Skeletal muscle satellite cell (primary cell): ENCODE measurements around the gene SELENOF.
A peak's percentile ranks its signal among the peaks of the same experiment; 100 is the strongest.

ENCODE experiments used
- H3K27me3 ChIP-seq: 2 replicates; pipeline ENCODE4 v1.7.0; 2013; ENCODE audit warnings: low read length; ENCODE audit not compliant: control insufficient read depth, insufficient read depth
- H3K36me3 ChIP-seq: 2 replicates; pipeline ENCODE4 v1.7.0; 2013; ENCODE audit warnings: mild to moderate bottlenecking, control low read depth, low read length; ENCODE audit not compliant: insufficient read depth
- H3K4me1 ChIP-seq: 2 replicates; pipeline ENCODE4 v1.7.0; 2013; ENCODE audit warnings: low read length; ENCODE audit not compliant: control insufficient read depth, insufficient read depth
- H3K4me2 ChIP-seq: 2 replicates; pipeline ENCODE4 v1.7.0; 2013; ENCODE audit warnings: mild to moderate bottlenecking, low read length
- H3K4me3 ChIP-seq: 2 replicates; pipeline ENCODE4 v1.7.0; 2013; ENCODE audit warnings: low read length
- H3K9ac ChIP-seq: 2 replicates; pipeline ENCODE4 v1.7.0; 2013; ENCODE audit warnings: mild to moderate bottlenecking, low read depth, low read length, moderate library complexity
- H3K9me3 ChIP-seq: replicated peaks from 2 replicates; pipeline ENCODE4 v1.7.0; 2013; ENCODE audit warnings: mild to moderate bottlenecking, control low read depth, low read length

SELENOF gene

GRCh38 chr1:86939406-86939805 is 25.5 kb upstream of the SELENOF start:
- no peaks in the 10 kb centered on the region for H3K27me3 ChIP-seq
- no peaks in the 10 kb centered on the region for H3K36me3 ChIP-seq
- no peak overlapping the region for H3K9ac ChIP-seq
- H3K4me2 ChIP-seq: no peak overlapping the region
- no peak overlapping the region for H3K4me3 ChIP-seq
- H3K4me1 ChIP-seq: no peaks in the 10 kb centered on the region
- H3K9me3 ChIP-seq: no peaks in the 10 kb centered on the region

GRCh38 chr1:86938855-86939254 is 24.9 kb upstream of the SELENOF start:
- Histone ChIP-seq H3K4me1 (no peaks in the 10 kb centered on the region), H3K9ac (no peak overlapping the region), H3K27me3 (no peaks in the 10 kb centered on the region), H3K36me3 (no peaks in the 10 kb centered on the region), H3K9me3 (no peaks in the 10 kb centered on the region), H3K4me2 (no peak overlapping the region), H3K4me3 (no peak overlapping the region)

- no peaks in the 10 kb centered on the region for H3K4me1 ChIP-seq
- H3K27me3 ChIP-seq: no peaks in the 10 kb centered on the region
- no peak overlapping the region for H3K9ac ChIP-seq
- no peaks in the 10 kb centered on the region for H3K9me3 ChIP-seq
- H3K4me2 ChIP-seq: no peak overlapping the region
- no peaks in the 10 kb centered on the region for H3K36me3 ChIP-seq
- H3K4me3 ChIP-seq: no peak overlapping the region
Measured at GRCh38 chr1:86938450-86938849, 24.5 kb upstream of the SELENOF start.

DNA sequence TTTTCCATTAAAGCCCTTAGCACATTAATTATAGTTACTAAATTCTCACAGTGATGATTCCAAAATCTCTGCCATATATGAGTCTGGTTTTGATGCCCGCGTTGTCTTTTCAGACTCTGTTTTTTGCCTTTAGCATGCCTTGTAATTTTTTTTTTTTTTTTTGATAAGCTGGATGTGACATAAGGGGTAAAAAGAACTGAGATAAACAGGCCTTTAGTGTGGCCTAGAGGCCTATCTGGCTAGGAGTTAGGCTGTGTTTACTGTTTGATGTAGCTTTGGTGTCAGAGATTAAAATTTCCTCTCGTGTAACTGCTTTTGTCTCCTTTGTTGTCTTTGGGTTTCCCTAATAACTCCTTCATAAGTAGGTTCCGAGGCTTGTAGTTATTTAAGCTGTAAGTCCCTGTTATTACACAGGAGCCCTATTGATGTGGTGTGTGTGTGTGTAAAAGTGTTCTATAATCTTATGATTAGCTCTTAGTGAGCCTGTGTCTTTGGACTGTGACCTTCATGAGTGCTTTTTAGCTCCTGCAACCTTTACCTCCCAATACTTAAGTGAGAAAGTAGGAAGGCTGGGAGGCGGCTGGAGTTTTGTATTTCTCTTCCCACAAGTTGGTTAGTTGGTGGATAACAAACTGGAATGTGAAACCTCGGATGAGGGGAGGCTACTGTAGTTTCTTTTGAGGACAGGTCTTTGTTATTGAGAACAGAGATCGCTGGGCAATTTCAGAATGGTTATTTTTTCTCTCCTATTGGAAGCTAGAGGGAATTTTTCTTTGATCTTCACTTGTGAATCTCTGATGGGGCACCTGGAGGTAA is 19.8 kb upstream of the SELENOF start:
- Histone ChIP-seq H3K4me1 (no peaks in the 10 kb centered on the region), H3K4me3 (no peak overlapping the region), H3K9ac (no peak overlapping the region), H3K4me2 (no peak overlapping the region), H3K27me3 (no peaks in the 10 kb centered on the region), H3K36me3 (no peaks in the 10 kb centered on the region), H3K9me3 (no peaks in the 10 kb centered on the region)

GRCh38 chr1:86933051-86933450 is 19.1 kb upstream of the SELENOF start:
- Histone ChIP-seq H3K4me3 (no peak overlapping the region), H3K9ac (no peak overlapping the region), H3K36me3 (no peaks in the 10 kb centered on the region), H3K9me3 (no peaks in the 10 kb centered on the region), H3K4me2 (no peak overlapping the region), H3K27me3 (no peaks in the 10 kb centered on the region), H3K4me1 (no peaks in the 10 kb centered on the region)

DNA sequence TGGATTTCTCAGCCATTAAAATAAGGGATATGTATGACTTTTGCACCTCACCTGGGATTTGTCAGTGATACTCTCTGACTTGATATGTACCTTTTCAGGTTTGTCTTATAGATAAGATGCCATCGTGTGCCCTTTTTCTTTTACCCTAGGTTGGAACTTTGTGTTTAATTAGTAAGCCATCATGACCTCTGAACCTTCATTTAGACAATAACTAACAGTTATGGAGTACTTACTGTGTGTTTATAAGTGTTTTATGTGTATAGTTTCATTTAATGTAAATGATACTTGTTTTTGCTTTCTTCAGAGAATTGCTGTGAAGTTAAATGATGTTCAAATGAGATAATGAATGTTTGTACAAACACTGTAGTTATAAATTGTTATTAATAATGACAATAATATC is 14.9 kb upstream of the SELENOF start:
- Histone ChIP-seq H3K36me3 (no peaks in the 10 kb centered on the region), H3K4me3 (no peak overlapping the region), H3K27me3 (no peaks in the 10 kb centered on the region), H3K4me1 (no peaks in the 10 kb centered on the region), H3K4me2 (no peak overlapping the region), H3K9ac (no peak overlapping the region), H3K9me3 (no peaks in the 10 kb centered on the region)

DNA sequence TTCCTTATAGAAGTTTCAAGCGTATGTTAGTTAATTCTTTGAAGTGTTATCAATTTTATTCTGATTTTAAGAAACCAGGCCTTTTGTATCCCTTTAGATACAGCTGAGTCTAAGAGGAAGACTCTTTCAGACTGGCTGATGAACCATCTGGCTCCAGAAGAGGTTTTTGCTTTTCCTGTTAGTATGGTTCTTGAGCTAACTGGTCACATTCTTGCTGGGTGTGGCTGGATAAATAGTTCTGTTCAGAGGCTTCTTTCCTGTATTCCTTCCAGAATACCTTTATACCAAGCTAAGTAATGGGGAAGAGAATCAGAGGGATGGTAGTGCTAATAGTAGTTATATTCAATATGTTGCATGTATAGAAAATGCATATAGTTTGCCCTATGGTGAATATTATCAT is 13.0 kb upstream of the SELENOF start:
- H3K4me2 ChIP-seq: no peak overlapping the region
- no peaks in the 10 kb centered on the region for H3K4me1 ChIP-seq
- no peaks in the 10 kb centered on the region for H3K36me3 ChIP-seq
- no peak overlapping the region for H3K9ac ChIP-seq
- no peaks in the 10 kb centered on the region for H3K27me3 ChIP-seq
- no peaks in the 10 kb centered on the region for H3K9me3 ChIP-seq
- no peak overlapping the region for H3K4me3 ChIP-seq

GRCh38 chr1:86925742-86926141 is 11.8 kb upstream of the SELENOF start:
- H3K9me3 ChIP-seq: no peaks in the 10 kb centered on the region
- no peak overlapping the region for H3K9ac ChIP-seq
- H3K27me3 ChIP-seq: no peaks in the 10 kb centered on the region
- H3K36me3 ChIP-seq: no peaks in the 10 kb centered on the region
- no peaks in the 10 kb centered on the region for H3K4me1 ChIP-seq
- H3K4me2 ChIP-seq: no peak overlapping the region
- H3K4me3 ChIP-seq: no peak overlapping the region

GRCh38 chr1:86924324-86924960 is 10.5 kb upstream of the SELENOF start:
- H3K36me3 ChIP-seq: no peaks in the 10 kb centered on the region
- H3K4me3 ChIP-seq: no peak overlapping the region
- no peaks in the 10 kb centered on the region for H3K4me1 ChIP-seq
- H3K9ac ChIP-seq: no peak overlapping the region
- no peaks in the 10 kb centered on the region for H3K9me3 ChIP-seq
- no peaks in the 10 kb centered on the region for H3K27me3 ChIP-seq
- H3K4me2 ChIP-seq: no peak overlapping the region

DNA sequence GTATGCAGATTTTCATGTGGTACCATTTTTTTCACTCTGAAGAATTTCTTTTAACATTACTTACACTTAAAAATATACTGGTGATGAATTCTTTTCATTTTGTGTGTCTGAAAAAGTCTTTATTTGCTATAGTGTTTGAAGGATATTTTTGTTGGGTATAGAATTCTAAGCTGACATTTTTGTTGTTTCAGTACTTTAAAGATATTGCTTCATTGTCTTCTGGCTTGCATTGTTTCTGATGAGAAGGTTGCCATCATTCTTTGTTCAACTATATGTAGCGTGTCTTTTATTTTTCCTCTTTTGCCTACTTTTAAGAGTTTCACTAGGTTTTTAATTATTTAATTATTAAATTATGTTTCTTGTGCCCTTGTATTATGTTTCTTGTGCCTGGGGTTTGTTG is 8.5 kb upstream of the SELENOF start:
- Histone ChIP-seq H3K4me2 (no peak overlapping the region), H3K27me3 (no peaks in the 10 kb centered on the region), H3K36me3 (no peaks in the 10 kb centered on the region), H3K9ac (no peak overlapping the region), H3K4me1 (no peaks in the 10 kb centered on the region), H3K9me3 (no peaks in the 10 kb centered on the region), H3K4me3 (no peak overlapping the region)

- H3K9ac ChIP-seq: peak overlapping the region; percentile 81
- H3K4me3 ChIP-seq: peak overlapping the region; percentile 98
- no peaks in the 10 kb centered on the region for H3K36me3 ChIP-seq
- H3K27me3 ChIP-seq: no peaks in the 10 kb centered on the region
- H3K4me1 ChIP-seq: peaks cover 15% of the 10 kb centered on the region
- H3K9me3 ChIP-seq: no peaks in the 10 kb centered on the region
- H3K4me2 ChIP-seq: peak overlapping the region; percentile 97
Measured at GRCh38 chr1:86916752-86917151, 2.8 kb upstream of the SELENOF start.

DNA sequence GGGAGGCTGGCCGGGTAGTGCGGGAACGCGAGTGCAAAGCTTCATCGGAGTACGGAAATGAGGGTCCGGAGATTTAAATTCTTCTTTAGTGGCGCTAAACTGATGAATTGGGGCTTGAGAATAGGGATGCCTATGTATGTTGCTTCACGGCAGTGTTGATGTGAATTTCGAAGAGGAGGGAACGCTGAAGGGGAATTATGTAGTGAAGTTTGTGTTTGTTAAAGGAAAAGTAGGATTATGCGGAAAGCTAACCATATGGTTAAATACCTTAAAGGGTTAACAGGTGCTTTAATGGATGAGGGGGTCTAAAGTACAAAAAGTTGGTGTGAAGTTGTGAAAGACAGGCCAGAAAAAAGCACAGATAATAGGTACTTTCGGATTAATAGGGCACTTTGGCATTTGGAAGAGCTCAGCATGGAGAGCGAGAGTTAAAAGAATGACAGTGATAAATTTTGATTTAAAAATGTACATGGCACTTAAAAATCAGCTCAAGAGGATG is 1.9 kb upstream of the SELENOF start:
- no peaks in the 10 kb centered on the region for H3K27me3 ChIP-seq
- peak overlapping the region; percentile 97 for H3K4me2 ChIP-seq

More for the DNA sequence above, 1.9 kb upstream of the SELENOF start:
- no peaks in the 10 kb centered on the region for H3K36me3 ChIP-seq
- H3K9me3 ChIP-seq: no peaks in the 10 kb centered on the region
- peak overlapping the region; percentile 81 for H3K9ac ChIP-seq
- H3K4me3 ChIP-seq: peak overlapping the region; percentile 98
- H3K4me1 ChIP-seq: peaks cover 15% of the 10 kb centered on the region
